Activated CD8-positive, alpha-beta memory T cell treated with anti-CD3 and anti-CD28 coated beads, Interleukin-2, amount 50 U/mL, for 24 hours (primary cell): ENCODE measurements around the gene DTWD2.
"Not testable (repeated sequence)": the region's sequence is repeated elsewhere in the genome, so short reads cannot be mapped to it uniquely, and the experiment has no call there.

Experiments
- DNase-seq: peaks from one replicate; pipeline ENCODE4 v3.0.0-alpha.2; 2020; ENCODE audit errors: extremely low read depth

The DTWD2 gene

GRCh38 chr5:118996098-118996497 lies 7.8 kb upstream of the DTWD2 start:
- DNase-seq = no peak

GRCh38 chr5:118994595-118994994 lies 6.2 kb upstream of the DTWD2 start:
- no peak for DNase-seq

- not testable (repeated sequence) for DNase-seq
Measured at GRCh38 chr5:118993118-118993517, 4.8 kb upstream of the DTWD2 start.

GRCh38 chr5:118992055-118992454 lies 3.7 kb upstream of the DTWD2 start:
- DNase-seq = not testable (repeated sequence)

- no peak for DNase-seq
Measured at GRCh38 chr5:118990582-118990981, 2.2 kb upstream of the DTWD2 start.

GRCh38 chr5:118989816-118990215 lies 1.5 kb upstream of the DTWD2 start:
- no peak for DNase-seq

GRCh38 chr5:118988866-118989180 lies 476 bp upstream of the DTWD2 start:
- DNase-seq = no peak

- no peak for DNase-seq
Measured at GRCh38 chr5:118984602-118985001, 3.7 kb downstream of the DTWD2 start.

GRCh38 chr5:118981783-118982182 lies 6.6 kb downstream of the DTWD2 start:
- no peak for DNase-seq

- no peak for DNase-seq
Measured at GRCh38 chr5:118980438-118980837, 7.9 kb downstream of the DTWD2 start.

GRCh38 chr5:118980017-118980416 lies 8.3 kb downstream of the DTWD2 start:
- no peak for DNase-seq

GRCh38 chr5:118973779-118974445 lies 14.4 kb downstream of the DTWD2 start:
- not testable (repeated sequence) for DNase-seq

GRCh38 chr5:118968925-118969375 lies 19.4 kb downstream of the DTWD2 start:
- no peak for DNase-seq

GRCh38 chr5:118968406-118968911 lies 19.9 kb downstream of the DTWD2 start:
- no peak for DNase-seq

GRCh38 chr5:118967059-118967508 lies 21.3 kb downstream of the DTWD2 start:
- DNase-seq = no peak

- no peak for DNase-seq
Measured at GRCh38 chr5:118965890-118966289, 22.5 kb downstream of the DTWD2 start.

GRCh38 chr5:118964970-118965369 lies 23.4 kb downstream of the DTWD2 start:
- DNase-seq = not testable (repeated sequence)

GRCh38 chr5:118964388-118964787 lies 24.0 kb downstream of the DTWD2 start:
- not testable (repeated sequence) for DNase-seq

- DNase-seq = no peak
Measured at GRCh38 chr5:118963169-118963568, 25.2 kb downstream of the DTWD2 start.

GRCh38 chr5:118960557-118960956 lies 27.8 kb downstream of the DTWD2 start:
- DNase-seq = no peak

- no peak for DNase-seq
Measured at GRCh38 chr5:118956727-118957126, 31.6 kb downstream of the DTWD2 start.

- DNase-seq = no peak
Measured at GRCh38 chr5:118953652-118954005, 34.7 kb downstream of the DTWD2 start.

- DNase-seq = no peak
Measured at GRCh38 chr5:118952992-118953651, 35.2 kb downstream of the DTWD2 start.
